ENCODE measurements around the gene SLC5A2.

- TF ChIP-seq, protein P1, sequence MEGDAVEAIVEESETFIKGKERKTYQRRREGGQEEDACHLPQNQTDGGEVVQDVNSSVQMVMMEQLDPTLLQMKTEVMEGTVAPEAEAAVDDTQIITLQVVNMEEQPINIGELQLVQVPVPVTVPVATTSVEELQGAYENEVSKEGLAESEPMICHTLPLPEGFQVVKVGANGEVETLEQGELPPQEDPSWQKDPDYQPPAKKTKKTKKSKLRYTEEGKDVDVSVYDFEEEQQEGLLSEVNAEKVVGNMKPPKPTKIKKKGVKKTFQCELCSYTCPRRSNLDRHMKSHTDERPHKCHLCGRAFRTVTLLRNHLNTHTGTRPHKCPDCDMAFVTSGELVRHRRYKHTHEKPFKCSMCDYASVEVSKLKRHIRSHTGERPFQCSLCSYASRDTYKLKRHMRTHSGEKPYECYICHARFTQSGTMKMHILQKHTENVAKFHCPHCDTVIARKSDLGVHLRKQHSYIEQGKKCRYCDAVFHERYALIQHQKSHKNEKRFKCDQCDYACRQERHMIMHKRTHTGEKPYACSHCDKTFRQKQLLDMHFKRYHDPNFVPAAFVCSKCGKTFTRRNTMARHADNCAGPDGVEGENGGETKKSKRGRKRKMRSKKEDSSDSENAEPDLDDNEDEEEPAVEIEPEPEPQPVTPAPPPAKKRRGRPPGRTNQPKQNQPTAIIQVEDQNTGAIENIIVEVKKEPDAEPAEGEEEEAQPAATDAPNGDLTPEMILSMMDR (IDR thresholded peaks at IDR 0.05): no peak
- TF ChIP-seq POLR2A (IDR thresholded peaks at IDR 0.05): no peak
These were observed 10.8 kb upstream of the SLC5A2 start, which contains the start of gene TGFB1I1 for GRCh38 chr16:31471875-31472708.

All from adrenal gland (tissue), 5 donors.